T-cell (primary cell): ENCODE results near the gene ABCC2. TPM values are rescaled to one million over a fixed set of nuclear protein-coding genes. Genes with fewer than 3 reads are reported as not detected.

Source experiments
- ATAC-seq, 4 experiments: fragments of 200-7000 bp in 3 of 4; fragments of 150-1000 bp in 1 of 4; cut with Tn5 transposase; replicated peaks in 1 of 4; 1 replicate in 3 of 4; 2 replicates in 1 of 4; pipeline ENCODE4 v1.10.0; 2021; ENCODE audit warnings: moderate library complexity in 3 of 4, mild to moderate bottlenecking in 2 of 4, moderate number of reproducible peaks in 1 of 4
- CTCF ChIA-PET, 2 donors: fragments of 300-600 bp; sonication (Branson Sonifier 250); formaldehyde crosslinking; loops; one replicate each; lab custom pipeline; 2022; ENCODE audit warnings: antibody characterized with exemption in 2 of 2; lab: Charles Lee
- POLR2A ChIA-PET, 2 donors: fragments of 300-600 bp; sonication (Branson Sonifier 250); formaldehyde crosslinking; loops; one replicate each; lab custom pipeline; 2022; ENCODE audit warnings: antibody characterized with exemption in 2 of 2; lab: Charles Lee
- DNase-seq, 35 experiments: peaks; one replicate each; pipeline versions ENCODE4 v3.0.0 to v3.0.0-alpha.2; 2013 to 2023
- H3K27ac ChIP-seq: one replicate; pipeline ENCODE4 v1.5.1; 2013; ENCODE audit warnings: low read length
- H3K27me3 ChIP-seq, 2 experiments: replicated peaks in 1 of 2; 1 replicate in 1 of 2; 2 replicates in 1 of 2; pipeline versions ENCODE4 v1.6.1 to v1.7.0; 2013; ENCODE audit warnings: low read length in 1 of 2, mixed read lengths in 1 of 2; ENCODE audit not compliant: control insufficient read depth in 2 of 2, insufficient read depth in 2 of 2; ENCODE audit errors: extremely low read depth in 1 of 2
- H3K36me3 ChIP-seq, 2 donors: 1 replicate in 1 of 2; 2 replicates in 1 of 2; pipeline versions ENCODE4 v1.6.1 to v1.7.0; 2013; ENCODE audit warnings: low read length in 1 of 2; ENCODE audit not compliant: control insufficient read depth in 2 of 2, insufficient read depth in 1 of 2; ENCODE audit errors: extremely low read depth in 1 of 2
- H3K4me1 ChIP-seq, 2 experiments: 1 replicate in 1 of 2; 2 replicates in 1 of 2; pipeline versions ENCODE4 v1.6.1 to v1.7.0; 2013; ENCODE audit warnings: low read length in 2 of 2, mixed read lengths in 1 of 2; ENCODE audit not compliant: insufficient read depth in 2 of 2, control insufficient read depth in 1 of 2; ENCODE audit errors: extremely low read depth in 1 of 2
- H3K4me3 ChIP-seq, 2 donors: 1 replicate in 1 of 2; 2 replicates in 1 of 2; pipeline versions ENCODE4 v1.5.1 to v1.7.0; 2013; ENCODE audit warnings: mild to moderate bottlenecking in 2 of 2, low read length in 1 of 2, moderate library complexity in 1 of 2; ENCODE audit not compliant: control insufficient read depth in 1 of 2; ENCODE audit errors: extremely low read depth in 1 of 2
- H3K9me3 ChIP-seq: 2 replicates; pipeline ENCODE4 v1.7.0; 2013
- H3K27ac Mint-ChIP-seq, 2 donors: one replicate each; pipeline ENCODE4 v1.8.0; 2020 to 2021; ENCODE audit warnings: mild to moderate bottlenecking in 2 of 2, mixed read lengths in 2 of 2
- H3K27me3 Mint-ChIP-seq, 2 donors: one replicate each; pipeline ENCODE4 v1.8.0; 2021 to 2022; ENCODE audit warnings: mixed read lengths in 2 of 2
- H3K36me3 Mint-ChIP-seq: one replicate; pipeline ENCODE4 v1.8.0; 2021; ENCODE audit warnings: mixed read lengths
- H3K4me1 Mint-ChIP-seq, 3 donors: one replicate each; pipeline ENCODE4 v1.8.0; 2020 to 2022; ENCODE audit warnings: mixed read lengths in 3 of 3, mild to moderate bottlenecking in 1 of 3
- H3K4me3 Mint-ChIP-seq, 3 donors: one replicate each; pipeline ENCODE4 v1.8.0; 2020 to 2022; ENCODE audit warnings: mild to moderate bottlenecking in 3 of 3, mixed read lengths in 3 of 3, moderate library complexity in 3 of 3
- H3K9me3 Mint-ChIP-seq, 3 donors: one replicate each; pipeline ENCODE4 v1.8.0; 2020 to 2022; ENCODE audit warnings: mixed read lengths in 3 of 3
- WGBS: methylation state at CpG from one replicate; pipeline ENCODE4 v1.1.5; 2013; ENCODE audit warnings: missing lambda C conversion rate; ENCODE audit not compliant: insufficient coverage; 5-methylcytosine and 5-hydroxymethylcytosine counted together
- total RNA-seq, 35 experiments: library from RNA in 6 of 35; stranded (reverse) in 6 of 35; fragments of 120-200 nt in 1 of 35; gene quantifications; one replicate each; pipeline versions ENCODE4 v1.2.1 to v1.2.4 and lab custom pipeline; 2013 to 2026

ABCC2 gene
- total RNA-seq, 5 donors from 2014 or later (not counting 1 experiment from before 2014, with no cell fraction given): 2.8 to 5.6 (median 4.0) TPM

DNA sequence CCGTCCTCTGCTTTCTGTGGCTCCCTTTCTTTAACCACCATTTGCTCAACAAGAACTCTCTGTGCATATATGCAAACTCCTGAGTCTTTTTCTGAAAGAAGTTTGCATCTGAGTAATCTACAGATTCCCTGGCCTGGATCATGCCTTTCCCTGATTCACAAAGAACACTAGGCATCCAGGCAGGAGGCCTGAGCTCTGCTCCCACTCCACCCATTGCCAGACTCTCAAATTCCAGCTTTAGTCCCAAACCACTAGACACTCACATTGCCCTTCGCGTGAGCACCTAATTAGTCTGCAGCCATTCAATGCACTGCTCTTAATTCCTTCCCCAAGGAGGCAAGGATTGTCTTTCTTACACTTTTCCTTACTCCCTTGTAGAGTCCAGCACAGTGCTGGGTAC lies 60.9 kb downstream of the ABCC2 start:
- no peak overlapping the region for H3K4me3 ChIP-seq
- ATAC-seq (no peak), DNase-seq (no peak)
- H3K4me1 Mint-ChIP-seq: peaks cover 0 to 8% (median 6%) of the 10 kb centered on the region in 3 donors
- 88% methylated on average over 1 of the region's 3 CpGs for WGBS
- no peaks in the 10 kb centered on the region for H3K36me3 Mint-ChIP-seq
- H3K27ac Mint-ChIP-seq: no peak overlapping the region
- H3K27me3 ChIP-seq: peaks cover 0 to 11% of the 10 kb centered on the region in 2 experiments
- no peaks in the 10 kb centered on the region for H3K9me3 ChIP-seq
- H3K4me3 Mint-ChIP-seq: no peak overlapping the region
- no peak overlapping the region for H3K27ac ChIP-seq
- POLR2A ChIA-PET: no interaction called here
- no peaks in the 10 kb centered on the region for H3K36me3 ChIP-seq
- H3K9me3 Mint-ChIP-seq: no peaks in the 10 kb centered on the region
- H3K27me3 Mint-ChIP-seq: peaks cover 0 to 1% of the 10 kb centered on the region in 2 donors
- CTCF ChIA-PET: no interaction called here
- peaks cover 0 to 9% of the 10 kb centered on the region in 2 experiments for H3K4me1 ChIP-seq

DNA sequence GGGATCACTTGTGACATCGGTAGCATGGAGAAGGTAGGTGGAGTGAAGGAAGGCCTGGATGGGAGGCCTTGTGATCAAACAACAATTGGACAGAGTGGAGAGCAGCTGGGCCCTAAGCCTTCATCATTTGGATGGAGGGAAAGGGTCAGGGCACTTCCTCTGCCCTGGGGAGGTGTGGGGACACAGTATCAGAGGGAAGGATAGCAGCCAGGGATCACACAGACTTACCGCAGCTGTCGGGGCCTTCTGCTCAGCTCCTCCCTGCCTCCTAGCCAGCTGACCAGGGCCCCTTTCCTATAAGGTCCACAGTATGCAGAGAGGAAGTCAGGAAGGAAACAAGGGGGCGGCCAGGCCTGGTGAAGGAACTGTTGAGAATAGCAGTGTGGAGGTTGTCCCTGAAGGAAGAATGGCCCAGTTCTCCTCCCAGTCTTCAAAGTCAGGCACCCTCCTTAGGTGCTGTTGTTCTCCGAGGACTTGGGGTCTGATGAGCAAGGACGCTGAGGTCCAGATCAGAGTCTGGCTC lies 62.1 kb downstream of the ABCC2 start:
- Mint-ChIP-seq H3K9me3 (no peaks in the 10 kb centered on the region), H3K27ac (no peak overlapping the region), H3K27me3 (peaks cover 0 to 1% of the 10 kb centered on the region in 2 donors), H3K36me3 (no peaks in the 10 kb centered on the region), H3K4me3 (no peak overlapping the region), H3K4me1 (peaks cover 0 to 8% (median 6%) of the 10 kb centered on the region in 3 donors)
- H3K27me3 ChIP-seq: peaks cover 0 to 11% of the 10 kb centered on the region in 2 experiments
- no peak for DNase-seq
- no peak for ATAC-seq
- POLR2A ChIA-PET: no interaction called here
- no peaks in the 10 kb centered on the region for H3K9me3 ChIP-seq
- WGBS: 91% methylated on average over 3 of the region's 6 CpGs
- CTCF ChIA-PET: interaction anchor here (0.7 to 2.4 kb wide), 5 partner anchors 165 to 664 kb away, joined by 3 to 9 read pairs (median 4); partner anchors contain the start of gene DNMBP (in 1 of the 2)
- H3K4me1 ChIP-seq: peaks cover 0 to 9% of the 10 kb centered on the region in 2 experiments
- no peak overlapping the region for H3K27ac ChIP-seq
- no peaks in the 10 kb centered on the region for H3K36me3 ChIP-seq
- no peak overlapping the region for H3K4me3 ChIP-seq

DNA sequence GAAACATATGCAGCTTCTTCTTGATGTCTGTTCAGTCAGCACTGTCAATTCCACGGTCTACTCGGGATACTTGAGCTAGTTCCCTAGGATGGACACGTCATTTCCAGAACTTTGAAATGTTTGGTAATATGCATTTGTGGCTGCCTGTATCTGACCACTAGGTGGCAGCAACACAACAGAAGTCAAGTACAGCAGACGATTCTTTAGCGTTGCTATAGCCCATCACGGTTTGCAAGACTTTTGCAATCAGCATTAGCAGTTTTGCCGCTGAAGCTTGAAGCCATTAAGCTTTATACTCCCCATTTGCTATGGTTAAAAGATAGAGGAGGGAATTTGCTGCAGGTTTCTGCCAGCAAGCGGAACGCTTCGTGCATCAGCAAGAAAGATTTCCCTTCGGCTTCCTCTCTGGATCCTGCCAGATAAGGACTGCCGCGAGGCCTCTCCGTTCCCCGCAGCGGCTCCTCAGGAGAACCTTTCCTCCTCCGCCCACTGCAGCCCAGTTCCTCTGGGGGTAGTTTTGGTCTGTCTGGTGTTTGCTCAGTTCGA lies 63.5 kb downstream of the ABCC2 start:
- H3K27ac ChIP-seq: no peak overlapping the region
- peak overlapping the region in 2 of 3 donors; percentile 25 to 31 for H3K4me3 Mint-ChIP-seq
- POLR2A ChIA-PET: interaction anchor here in 1 of 2 donors (0.5 to 0.6 kb wide), 2 partner anchors 9 to 203 kb away, joined by 3 to 5 read pairs; no protein-coding TSS in a partner anchor
- H3K27me3 Mint-ChIP-seq: peaks cover 0 to 1% of the 10 kb centered on the region in 2 donors
- peaks cover 0 to 8% (median 6%) of the 10 kb centered on the region in 3 donors for H3K4me1 Mint-ChIP-seq
- no peak overlapping the region for H3K27ac Mint-ChIP-seq
- WGBS: 0% methylated on average over 4 of the region's 18 CpGs
- H3K4me3 ChIP-seq: no peak overlapping the region
- DNase-seq (peak; percentile 25 to 89 (median 57)), ATAC-seq (peak; percentile 77 to 89 (median 87))
- H3K36me3 Mint-ChIP-seq: peaks cover 4% of the 10 kb centered on the region
- H3K27me3 ChIP-seq: peaks cover 0 to 11% of the 10 kb centered on the region in 2 experiments
- H3K9me3 Mint-ChIP-seq: no peaks in the 10 kb centered on the region
- H3K4me1 ChIP-seq: peaks cover 0 to 9% of the 10 kb centered on the region in 2 experiments
- H3K9me3 ChIP-seq: no peaks in the 10 kb centered on the region
- CTCF ChIA-PET: interaction anchor here (0.6 to 3.4 kb wide), 21 partner anchors 8 to 663 kb away, joined by 3 to 42 read pairs (median 4); partner anchors contain the start of genes DNMBP (in 1 of the 2) and ERLIN1 (in 1 of the 2)
- no peaks in the 10 kb centered on the region for H3K36me3 ChIP-seq

DNA sequence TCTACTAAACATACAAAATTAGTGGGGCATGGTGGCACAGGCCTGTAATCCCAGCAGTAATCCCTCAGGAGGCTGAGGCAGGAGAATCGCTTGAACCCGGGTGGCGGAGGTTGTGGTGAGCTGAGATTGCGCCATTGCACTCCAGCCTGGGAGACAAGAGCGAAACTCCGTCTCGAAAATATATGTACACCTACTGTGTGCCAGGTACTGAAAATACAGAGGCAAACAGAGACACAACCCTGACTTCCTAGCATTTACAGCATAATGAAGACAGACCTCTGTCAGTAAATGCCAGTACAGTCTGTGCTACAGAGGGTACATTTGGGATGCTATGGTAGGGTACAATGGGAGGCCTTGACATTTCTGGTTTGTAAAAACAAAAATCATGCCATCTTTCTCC lies 66.6 kb downstream of the ABCC2 start:
- POLR2A ChIA-PET: interaction anchor here in 1 of 2 donors (0.6 to 0.7 kb wide), 2 partner anchors 35 to 189 kb away, joined by 3 to 5 read pairs; no protein-coding TSS in a partner anchor
- no peak overlapping the region for H3K27ac Mint-ChIP-seq
- peaks cover 0 to 9% of the 10 kb centered on the region in 2 experiments for H3K4me1 ChIP-seq
- H3K4me1 Mint-ChIP-seq: peaks cover 0 to 8% (median 6%) of the 10 kb centered on the region in 3 donors
- ATAC-seq (no peak), DNase-seq (no peak)
- H3K9me3 Mint-ChIP-seq: peaks cover 0 to 4% (median 0%) of the 10 kb centered on the region in 3 donors
- WGBS: 90% methylated on average over 3 of the region's 7 CpGs
- no peak overlapping the region for H3K4me3 Mint-ChIP-seq
- H3K36me3 ChIP-seq: no peaks in the 10 kb centered on the region
- peaks cover 2% of the 10 kb centered on the region for H3K9me3 ChIP-seq
- H3K4me3 ChIP-seq: no peak overlapping the region
- no peak overlapping the region for H3K27ac ChIP-seq
- H3K27me3 Mint-ChIP-seq: peaks cover 0 to 1% of the 10 kb centered on the region in 2 donors
- H3K27me3 ChIP-seq: peaks cover 0 to 11% of the 10 kb centered on the region in 2 experiments
- H3K36me3 Mint-ChIP-seq: peaks cover 20% of the 10 kb centered on the region
- CTCF ChIA-PET: interaction anchor here (1.7 kb wide), 2 partner anchors 197 kb away, joined by 5 to 9 read pairs; no protein-coding TSS in a partner anchor

DNA sequence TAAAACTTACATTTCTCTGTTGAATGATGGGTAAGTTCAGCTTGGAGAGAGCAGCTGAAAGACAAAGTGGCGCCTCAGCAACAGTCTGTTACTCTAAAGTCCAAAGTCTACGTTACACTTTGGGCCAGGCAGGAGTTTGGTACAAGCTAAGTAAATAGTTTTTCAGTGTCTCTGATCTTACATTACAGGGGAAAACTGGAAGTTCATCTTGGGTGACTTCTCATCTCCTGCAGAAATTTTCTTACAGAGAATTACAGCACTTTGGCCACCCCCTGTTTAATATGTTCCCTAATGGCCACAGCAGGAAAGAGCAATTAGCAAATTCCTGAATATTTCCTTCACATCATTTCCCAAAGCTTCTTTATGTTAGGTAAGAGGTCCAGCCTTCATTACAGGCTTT lies 67.1 kb downstream of the ABCC2 start:
- ChIA-PET POLR2A (interaction anchor here in 1 of 2 donors (0.6 to 0.7 kb wide), 2 partner anchors 36 to 189 kb away, joined by 3 to 5 read pairs; no protein-coding TSS in a partner anchor), CTCF (interaction anchor here (1.7 kb wide), 2 partner anchors 196 kb away, joined by 5 to 9 read pairs; no protein-coding TSS in a partner anchor)
- Mint-ChIP-seq H3K4me1 (peaks cover 0 to 8% (median 6%) of the 10 kb centered on the region in 3 donors), H3K4me3 (no peak overlapping the region), H3K27ac (no peak overlapping the region), H3K27me3 (peaks cover 0 to 1% of the 10 kb centered on the region in 2 donors), H3K36me3 (peaks cover 20% of the 10 kb centered on the region), H3K9me3 (peaks cover 0 to 4% (median 0%) of the 10 kb centered on the region in 3 donors)
- Histone ChIP-seq H3K36me3 (no peaks in the 10 kb centered on the region), H3K27ac (no peak overlapping the region), H3K27me3 (peaks cover 0 to 11% of the 10 kb centered on the region in 2 experiments), H3K4me1 (peaks cover 0 to 9% of the 10 kb centered on the region in 2 experiments), H3K9me3 (peaks cover 2% of the 10 kb centered on the region), H3K4me3 (no peak overlapping the region)
- no peak for ATAC-seq
- WGBS: no CpG with 5 or more reads among the region's 2 CpGs
- no peak for DNase-seq

DNA sequence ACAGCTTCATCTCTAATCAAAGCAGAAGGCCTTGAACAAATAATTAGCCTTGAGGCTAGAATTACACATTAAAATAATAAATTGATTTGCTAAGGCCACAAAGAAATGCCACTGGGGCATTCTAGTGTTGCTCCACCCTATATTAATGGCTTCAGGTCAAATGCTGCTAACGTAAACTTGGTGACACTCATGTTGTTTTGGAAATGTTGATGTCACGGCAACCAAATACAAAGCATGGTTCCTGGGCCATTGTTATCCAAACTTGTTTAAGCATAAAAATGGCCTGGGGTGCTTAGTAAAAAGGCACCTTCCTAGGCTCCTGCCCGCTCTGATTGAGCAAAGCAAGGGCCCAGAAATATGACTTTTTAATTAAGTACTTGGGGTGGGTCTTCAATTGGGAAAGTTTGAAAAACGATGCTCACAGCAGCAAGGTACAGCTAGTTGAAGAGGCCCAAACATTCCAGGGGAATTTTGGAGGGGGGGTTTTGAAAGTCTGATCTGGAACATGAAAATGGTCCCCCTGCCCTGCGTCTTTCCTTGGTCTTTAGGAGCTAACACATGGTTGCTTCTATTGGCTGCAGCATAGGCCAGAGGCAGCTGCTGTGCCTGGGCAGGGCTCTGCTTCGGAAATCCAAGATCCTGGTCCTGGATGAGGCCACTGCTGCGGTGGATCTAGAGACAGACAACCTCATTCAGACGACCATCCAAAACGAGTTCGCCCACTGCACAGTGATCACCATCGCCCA lies 67.8 kb downstream of the ABCC2 start:
- WGBS: 82% methylated on average over 10 of the region's 11 CpGs
- CTCF ChIA-PET: interaction anchor here in 1 of 2 donors (1.7 kb wide), 1 partner anchor 195 kb away, joined by 9 read pairs; no protein-coding TSS in a partner anchor

More for the DNA sequence above, 67.8 kb downstream of the ABCC2 start:
- Histone ChIP-seq H3K27me3 (peaks cover 0 to 11% of the 10 kb centered on the region in 2 experiments), H3K4me3 (no peak overlapping the region), H3K36me3 (no peaks in the 10 kb centered on the region), H3K27ac (no peak overlapping the region), H3K4me1 (peaks cover 0 to 9% of the 10 kb centered on the region in 2 experiments), H3K9me3 (peaks cover 2% of the 10 kb centered on the region)
- POLR2A ChIA-PET: no interaction called here
- Mint-ChIP-seq H3K4me1 (peaks cover 0 to 8% (median 6%) of the 10 kb centered on the region in 3 donors), H3K27ac (no peak overlapping the region), H3K36me3 (peaks cover 20% of the 10 kb centered on the region), H3K9me3 (peaks cover 0 to 4% (median 0%) of the 10 kb centered on the region in 3 donors), H3K27me3 (peaks cover 0 to 1% of the 10 kb centered on the region in 2 donors), H3K4me3 (no peak overlapping the region)
- ATAC-seq (no peak), DNase-seq (no peak)
